Adrenal gland (tissue), 12 donors: Measurements from ENCODE around the gene BATF3. TPM values are rescaled to one million over a fixed set of nuclear protein-coding genes. Genes with fewer than 3 reads are reported as not detected.
A peak's percentile ranks its signal among the peaks of the same experiment; 100 is the strongest.
"Not testable (repeated sequence)": the region's sequence is repeated elsewhere in the genome, so short reads cannot be mapped to it uniquely, and the experiment has no call there.

ENCODE experiments used
- DNase-seq, 7 donors: peaks; one replicate each; pipeline ENCODE4 v3.0.0-alpha.2; 2019 to 2020
- H3K27ac ChIP-seq, 5 donors: fragments of 200-600 bp; sonication (generic) in 4 of 5; 1 replicate in 3 of 5; 2 replicates in 2 of 5; pipeline versions ENCODE4 v1.5.1 to v1.8.0; 2016 to 2020; ENCODE audit warnings: mild to moderate bottlenecking in 1 of 5
- H3K27me3 ChIP-seq: fragments of 200-600 bp; 2 replicates; pipeline ENCODE4 v1.8.0; 2021
- H3K36me3 ChIP-seq, 2 donors: fragments of 200-600 bp; replicated peaks in 1 of 2; 1 replicate in 1 of 2; 2 replicates in 1 of 2; pipeline versions ENCODE4 v1.5.1 to v1.8.0; 2018 to 2022
- H3K4me1 ChIP-seq, 2 donors: fragments of 200-600 bp; replicated peaks in 1 of 2; 1 replicate in 1 of 2; 2 replicates in 1 of 2; pipeline versions ENCODE4 v1.5.1 to v1.8.0; 2018 to 2021
- H3K4me3 ChIP-seq, 4 donors: fragments of 200-600 bp; sonication (generic) in 3 of 4; one replicate each; pipeline ENCODE4 v1.5.1; 2016 to 2018
- H3K9me3 ChIP-seq, 3 donors: fragments of 200-600 bp; sonication (generic) in 1 of 3; replicated peaks in 1 of 3; 1 replicate in 2 of 3; 2 replicates in 1 of 3; pipeline versions ENCODE4 v1.5.1 to v1.8.0; 2016 to 2021
- CTCF ChIP-seq, 6 experiments: fragments of 450-650 bp in 4 of 6; fragments of 200-600 bp in 2 of 6; sonication (generic) in 1 of 6; IDR thresholded peaks; 1 replicate in 5 of 6; 2 replicates in 1 of 6; pipeline versions ENCODE4 v1.5.1 to v1.8.0; 2016 to 2021; ENCODE audit warnings: antibody characterized with exemption in 6 of 6, mild to moderate bottlenecking in 2 of 6, moderate library complexity in 1 of 6
- POLR2A ChIP-seq, 2 donors: fragments of 450-650 bp; IDR thresholded peaks; one replicate each; pipeline ENCODE4 v1.6.1; 2017; ENCODE audit warnings: antibody characterized with exemption in 2 of 2, mild to moderate bottlenecking in 2 of 2, moderate library complexity in 1 of 2
- WGBS, 4 donors: extraction: QIAGEN DNeasy Blood & Tissue Kit in 2 of 4; methylation state at CpG; one replicate each; pipeline versions ENCODE4 v1.1.5 to v1.1.7; 2013 to 2017; 5-methylcytosine and 5-hydroxymethylcytosine counted together
- intact Hi-C, 2 donors: fragments of 100-400 bp; cut with DNase I; formaldehyde crosslinking; loops; one replicate each; pipeline versions ENCODE4 v1.14.1 to v1.15.0; 2022 to 2023
- polyA plus RNA-seq, 3 donors: library from polyadenylated mRNA; stranded (reverse); fragments of 200-250 nt in 2 of 3; fragments of 350-450 nt in 1 of 3; fragmentation: Illumina TruSeq in 1 of 3; extraction: RNeasy Lipid Tissue Mini Kit (QIAGEN cat#74804) in 1 of 3; gene quantifications; one replicate each; pipeline ENCODE4 v1.2.3, GENCODE V29; 2013 to 2014
- total RNA-seq, 9 donors: library from RNA; depleted of rRNA in 4 of 9; stranded (reverse); fragments of >200 nt in 4 of 9; fragments of 120-200 nt in 1 of 9; fragmentation: NEBNext Ultra II Directional in 1 of 9; extraction: Animal tissue kit (Norgen Biotek cat#: 25700) in 1 of 9; gene quantifications; one replicate each; pipeline versions ENCODE4 v1.1.0 to v1.2.4, GENCODE V29; 2013 to 2023
- donor health status: healthy with polysubstance abuse.
- donor health status: Bipolar disorder and iron deficiency.
- donor health status: DM: yes; HTN: yes; CAD: no.
- donor health status: DM: no; HTN: no; CAD: no.
- donor health status: DM: no; HTN: no; CAD: no.
- donor health status: DM: yes; HTN: yes; CAD: no.

The BATF3 gene
- total and polyA plus RNA-seq, 12 donors, result 0.24 to 7.5 (median 2.8) TPM

DNA sequence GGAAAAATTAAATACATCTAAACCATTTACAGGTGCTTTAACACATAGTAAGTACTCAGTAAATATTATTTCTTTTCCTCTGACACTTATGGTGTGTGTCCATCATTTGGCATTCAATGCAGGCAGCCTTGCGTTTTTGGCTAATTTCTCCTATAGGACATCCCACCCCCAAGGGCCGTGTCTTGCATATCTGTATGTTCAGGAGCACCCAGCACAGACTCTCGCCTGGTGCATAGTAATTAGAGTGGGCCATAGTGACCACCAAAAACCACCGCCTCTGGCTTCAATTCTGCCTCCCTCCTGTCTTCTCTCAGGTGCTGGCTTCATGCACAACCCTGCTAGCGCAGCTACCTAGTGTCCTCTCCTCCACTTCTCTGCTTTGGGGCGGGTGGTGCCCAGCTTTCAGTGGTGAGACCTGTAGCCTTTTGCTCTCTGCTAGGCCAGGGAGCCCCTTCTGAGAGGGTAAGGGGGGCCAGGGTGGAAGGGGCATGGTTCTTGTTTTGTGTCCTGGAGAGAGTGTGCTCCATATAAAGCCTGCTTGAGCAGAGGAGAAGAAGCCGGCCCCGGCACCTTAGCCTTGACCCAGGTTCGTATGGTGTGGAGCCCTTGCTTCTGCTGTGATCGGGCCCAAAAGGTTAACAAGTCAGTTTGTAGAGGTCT lies 33.4 kb downstream of the BATF3 start:
- no peaks in the 10 kb centered on the region for H3K9me3 ChIP-seq
- no peaks in the 10 kb centered on the region for H3K27me3 ChIP-seq
- H3K27ac ChIP-seq, result no peak overlapping the region
- WGBS, 4 donors, result 66 to 74% (median 71%) methylated on average over 8 to 10 of the region's 10 CpGs
- intact Hi-C loops, result loop anchor here in 1 of 2 donors (10.0 kb wide), 1 partner anchor 119 kb away; no protein-coding TSS in a partner anchor
- peaks cover 6 to 32% of the 10 kb centered on the region in 2 donors for H3K4me1 ChIP-seq
- no peaks in the 10 kb centered on the region for H3K36me3 ChIP-seq
- H3K4me3 ChIP-seq, result no peak overlapping the region
- TF ChIP-seq CTCF (IDR thresholded peaks at IDR 0.05), result no peak
- no peak for TF ChIP-seq POLR2A (IDR thresholded peaks at IDR 0.05)
- no peak for DNase-seq

DNA sequence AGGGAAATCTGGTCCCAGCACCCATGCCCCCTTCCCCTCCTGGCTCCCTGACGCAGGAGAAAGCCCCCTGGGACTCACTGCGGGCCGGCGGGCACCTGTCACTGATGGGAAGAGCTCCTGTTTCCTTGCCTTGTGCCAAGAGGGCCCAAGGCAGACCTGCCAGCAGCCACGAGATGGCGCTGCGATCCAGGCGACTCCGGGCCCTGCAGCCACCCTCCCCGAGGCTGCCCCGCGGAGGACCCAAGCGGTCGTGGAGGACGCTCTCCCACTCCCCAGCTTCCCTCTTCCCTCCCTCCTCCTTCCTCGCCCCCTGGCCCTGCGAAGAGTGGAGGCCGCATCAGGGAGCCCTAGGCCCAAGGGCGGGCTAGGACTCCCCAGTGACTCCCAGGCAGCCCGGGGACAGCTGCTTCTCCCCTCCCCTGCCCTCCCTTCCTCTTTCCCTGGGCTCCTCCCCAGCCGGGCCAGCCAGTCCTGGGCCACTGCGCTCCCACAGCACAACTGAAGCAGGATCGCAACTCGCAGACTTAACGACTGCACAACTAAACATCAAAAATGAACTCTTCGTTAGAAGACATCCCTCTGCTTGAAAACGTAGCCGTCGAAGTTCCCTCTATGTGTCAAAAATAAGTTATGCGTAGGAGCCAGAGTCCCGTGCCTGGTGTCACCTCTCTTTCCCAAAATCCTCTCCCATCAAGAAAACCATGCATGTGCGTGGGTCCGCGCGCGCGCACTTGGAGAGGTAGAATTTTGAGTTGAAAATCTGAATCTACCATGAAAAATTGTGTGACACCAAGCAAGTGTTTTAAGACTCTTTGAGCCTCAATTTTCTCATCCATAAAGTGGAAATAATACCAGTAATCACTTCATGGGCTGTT lies 34.2 kb downstream of the BATF3 start:
- Histone ChIP-seq H3K4me3 (peak overlapping the region in 3 of 4 donors; percentile 5 to 64 (median 33)), H3K27ac (peak overlapping the region in 4 of 5 donors; percentile 33 to 83 (median 66)), H3K36me3 (no peaks in the 10 kb centered on the region), H3K9me3 (no peaks in the 10 kb centered on the region), H3K4me1 (peaks cover 6 to 32% of the 10 kb centered on the region in 2 donors), H3K27me3 (no peaks in the 10 kb centered on the region)
- peak; percentile 82 to 97 (median 95) for TF ChIP-seq CTCF (IDR thresholded peaks at IDR 0.05)
- TF ChIP-seq POLR2A (IDR thresholded peaks at IDR 0.05), result no peak
- DNase-seq, result peak; percentile 82 to 88 (median 85)
- intact Hi-C loops, result loop anchor here (2.0 to 10.0 kb wide), 2 partner anchors 119 kb away; no protein-coding TSS in a partner anchor
- 11 to 44% (median 15%) methylated on average over 13 to 37 of the region's 37 CpGs for WGBS, 4 donors

DNA sequence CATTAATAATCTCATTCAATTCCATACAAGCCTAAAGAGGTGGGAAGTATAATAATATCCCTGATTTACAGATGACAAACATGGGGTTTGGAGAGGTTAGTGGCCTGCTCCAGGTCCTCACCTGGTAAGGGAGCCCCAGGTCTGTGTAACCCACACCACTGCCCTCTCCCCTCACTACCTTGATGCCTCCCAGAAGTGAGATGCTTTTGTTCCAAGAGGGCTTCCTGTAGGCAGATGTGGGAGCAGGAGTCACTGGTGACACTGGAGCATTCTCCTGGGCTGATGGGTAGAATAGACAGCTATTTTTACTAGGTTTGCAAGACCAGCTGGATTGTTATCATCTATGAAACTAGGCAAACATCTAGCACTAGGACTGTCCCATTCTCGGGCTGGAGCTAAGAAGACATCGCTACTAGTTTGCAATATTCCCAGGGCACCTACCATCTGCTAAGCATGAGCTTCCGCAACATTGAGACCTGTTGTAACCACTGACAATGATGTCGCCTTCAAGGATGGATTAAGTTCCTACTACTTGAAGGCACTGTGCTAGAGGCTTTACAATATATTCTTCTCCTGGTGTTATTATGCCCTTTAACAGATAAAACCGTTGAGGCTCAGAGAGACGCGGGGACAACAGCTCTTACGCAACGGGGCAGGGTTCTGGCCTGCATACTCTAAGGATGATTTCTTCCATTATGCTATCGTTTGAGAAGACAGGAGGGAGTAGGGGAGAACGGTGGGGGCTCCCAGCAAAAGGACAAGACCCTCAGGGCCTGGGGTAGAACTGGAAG lies 35.0 kb downstream of the BATF3 start:
- 63 to 67% (median 65%) methylated on average over 10 to 11 of the region's 11 CpGs for WGBS, 4 donors
- peaks cover 6 to 31% of the 10 kb centered on the region in 2 donors for H3K4me1 ChIP-seq
- no peak for DNase-seq
- H3K36me3 ChIP-seq, result no peaks in the 10 kb centered on the region
- H3K4me3 ChIP-seq, result no peak overlapping the region
- H3K27me3 ChIP-seq, result no peaks in the 10 kb centered on the region
- H3K9me3 ChIP-seq, result no peaks in the 10 kb centered on the region
- no peak overlapping the region for H3K27ac ChIP-seq
- intact Hi-C loops, result loop anchor here (2.0 to 10.0 kb wide), 2 partner anchors 120 kb away; no protein-coding TSS in a partner anchor
- TF ChIP-seq CTCF (IDR thresholded peaks at IDR 0.05) (no peak), POLR2A (IDR thresholded peaks at IDR 0.05) (no peak)

DNA sequence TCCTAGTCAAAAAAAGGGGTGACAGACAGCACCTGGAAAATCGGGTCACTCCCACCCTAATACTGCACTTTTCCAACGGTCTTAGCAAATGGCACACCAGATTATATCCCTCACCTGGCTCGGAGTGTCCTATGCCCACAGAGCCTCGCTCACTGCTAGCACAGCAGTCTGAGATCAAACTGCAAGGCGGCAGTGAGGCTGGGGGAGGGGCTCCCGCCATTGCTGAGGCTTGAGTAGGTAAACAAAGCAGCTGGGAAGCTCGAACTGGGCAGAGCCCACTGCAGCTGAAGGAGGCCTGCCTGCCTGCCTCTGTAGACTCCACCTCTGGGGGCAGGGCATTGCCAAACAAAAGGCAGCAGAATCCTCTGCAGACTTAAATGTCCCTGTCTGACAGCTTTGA lies 41.4 kb downstream of the BATF3 start:
- H3K4me3 ChIP-seq, H3K4me1 ChIP-seq, H3K9me3 ChIP-seq, intact Hi-C loops, H3K27ac ChIP-seq, H3K27me3 ChIP-seq, H3K36me3 ChIP-seq, DNase-seq: not testable (repeated sequence)
- WGBS, 4 donors, result 49 to 69% (median 67%) methylated on average over 5 to 7 of the region's 7 CpGs
